Neural crest cell (in vitro differentiated cells): ENCODE results near the gene HYKK. TPM values are rescaled to one million over a fixed set of nuclear protein-coding genes. Genes with fewer than 3 reads are reported as not detected.

ENCODE experiments used
- DNase-seq: peaks from one replicate; pipeline ENCODE4 v3.0.0; 2021; ENCODE audit warnings: low read depth, mixed read lengths, low spot score
- H3K27ac Mint-ChIP-seq: one replicate; pipeline ENCODE4 v1.8.0; 2021; ENCODE audit warnings: mild to moderate bottlenecking, mixed read lengths; ENCODE audit not compliant: unreplicated experiment
- H3K27me3 Mint-ChIP-seq: 2 replicates; pipeline ENCODE4 v1.8.0; 2021; ENCODE audit warnings: low read depth, mild to moderate bottlenecking, mixed read lengths
- H3K36me3 Mint-ChIP-seq: 2 replicates; pipeline ENCODE4 v1.8.0; 2021; ENCODE audit warnings: low read depth, mild to moderate bottlenecking, mixed read lengths
- H3K4me1 Mint-ChIP-seq: 2 replicates; pipeline ENCODE4 v1.8.0; 2021; ENCODE audit warnings: mixed read lengths
- H3K4me3 Mint-ChIP-seq: one replicate; pipeline ENCODE4 v1.8.0; 2021; ENCODE audit warnings: mild to moderate bottlenecking, mixed read lengths
- H3K9me3 Mint-ChIP-seq: 2 replicates; pipeline ENCODE4 v1.8.0; 2021; ENCODE audit warnings: mixed read lengths
- total RNA-seq: library from RNA; stranded (reverse); gene quantifications from 2 replicates; pipeline ENCODE4 v1.2.1, GENCODE V29; 2021
- TF ChIP-seq, protein P1 (sequence below): fragments of 200-600 bp; sonication (generic); conservative IDR thresholded peaks from 2 replicates; pipeline ENCODE4 v1.5.0; 2021; ENCODE audit warnings: antibody characterized with exemption, mild to moderate bottlenecking

The HYKK gene
- total RNA-seq, 1 donor from 2014 or later, result 0.86 TPM

DNA sequence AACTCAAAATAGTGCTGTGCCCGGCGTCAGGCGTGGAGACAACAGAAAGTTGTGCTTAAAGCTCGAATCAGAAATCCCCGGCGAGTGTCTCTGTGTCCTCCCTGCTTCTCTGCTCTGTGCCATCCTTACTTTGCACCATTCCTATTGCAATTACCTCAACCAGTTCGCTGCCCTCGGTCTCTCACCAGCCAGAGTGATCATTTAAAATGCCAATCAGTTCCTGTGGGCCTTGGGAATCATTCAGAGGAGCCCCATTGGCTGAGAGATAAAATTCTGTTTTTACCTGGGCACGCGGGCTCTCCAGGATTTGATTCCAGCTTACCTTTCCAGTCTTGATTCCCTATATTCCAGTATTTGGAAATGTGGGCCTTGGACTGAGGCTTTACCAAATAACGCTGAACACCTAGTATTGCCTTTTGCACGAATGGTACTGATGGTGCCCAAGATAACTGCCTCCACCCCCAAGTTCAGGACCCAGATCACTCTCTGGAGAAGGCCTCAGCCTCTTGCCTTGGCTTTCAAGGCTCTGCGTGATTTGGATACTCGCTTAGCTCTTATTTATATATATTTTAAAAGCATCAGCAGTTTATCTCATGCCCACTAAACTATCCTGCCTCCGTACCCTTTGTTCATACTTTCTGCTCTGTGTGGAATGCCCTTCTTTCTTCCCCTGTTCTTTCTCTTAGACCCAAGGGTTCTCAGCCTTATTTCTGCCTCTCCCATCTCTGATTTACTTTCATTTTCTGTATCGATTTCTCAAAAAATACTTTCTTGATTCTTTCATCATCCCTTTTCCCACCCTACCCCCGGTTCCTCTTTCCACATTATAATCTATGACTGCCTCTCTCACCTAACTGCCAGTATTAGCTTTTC, 33.7 kb downstream of the HYKK start:
- Mint-ChIP-seq H3K27me3 (no peaks in the 10 kb centered on the region), H3K4me3 (peak overlapping the region; percentile 93), H3K4me1 (peaks cover 22% of the 10 kb centered on the region), H3K27ac (peak overlapping the region; percentile 99), H3K9me3 (no peaks in the 10 kb centered on the region), H3K36me3 (peaks cover 2% of the 10 kb centered on the region)
- TF ChIP-seq, protein P1, sequence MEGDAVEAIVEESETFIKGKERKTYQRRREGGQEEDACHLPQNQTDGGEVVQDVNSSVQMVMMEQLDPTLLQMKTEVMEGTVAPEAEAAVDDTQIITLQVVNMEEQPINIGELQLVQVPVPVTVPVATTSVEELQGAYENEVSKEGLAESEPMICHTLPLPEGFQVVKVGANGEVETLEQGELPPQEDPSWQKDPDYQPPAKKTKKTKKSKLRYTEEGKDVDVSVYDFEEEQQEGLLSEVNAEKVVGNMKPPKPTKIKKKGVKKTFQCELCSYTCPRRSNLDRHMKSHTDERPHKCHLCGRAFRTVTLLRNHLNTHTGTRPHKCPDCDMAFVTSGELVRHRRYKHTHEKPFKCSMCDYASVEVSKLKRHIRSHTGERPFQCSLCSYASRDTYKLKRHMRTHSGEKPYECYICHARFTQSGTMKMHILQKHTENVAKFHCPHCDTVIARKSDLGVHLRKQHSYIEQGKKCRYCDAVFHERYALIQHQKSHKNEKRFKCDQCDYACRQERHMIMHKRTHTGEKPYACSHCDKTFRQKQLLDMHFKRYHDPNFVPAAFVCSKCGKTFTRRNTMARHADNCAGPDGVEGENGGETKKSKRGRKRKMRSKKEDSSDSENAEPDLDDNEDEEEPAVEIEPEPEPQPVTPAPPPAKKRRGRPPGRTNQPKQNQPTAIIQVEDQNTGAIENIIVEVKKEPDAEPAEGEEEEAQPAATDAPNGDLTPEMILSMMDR, result no peak
- no peak for DNase-seq

DNA sequence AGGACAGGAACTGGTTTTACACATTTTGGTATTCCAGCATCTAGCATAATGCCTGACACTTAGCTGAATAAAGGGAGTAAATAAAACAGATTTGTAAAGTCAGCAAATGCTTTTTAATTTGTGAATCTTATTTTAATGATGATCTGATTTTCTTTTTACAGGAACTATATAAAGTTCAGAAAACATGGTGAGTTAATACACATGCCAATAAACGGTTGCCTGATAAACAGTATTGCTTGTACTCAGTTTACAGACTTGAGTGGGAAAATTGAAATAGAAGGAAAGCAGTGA, 34.3 kb downstream of the HYKK start:
- H3K27ac Mint-ChIP-seq, result peak overlapping the region; percentile 38
- no peaks in the 10 kb centered on the region for H3K9me3 Mint-ChIP-seq

DNA sequence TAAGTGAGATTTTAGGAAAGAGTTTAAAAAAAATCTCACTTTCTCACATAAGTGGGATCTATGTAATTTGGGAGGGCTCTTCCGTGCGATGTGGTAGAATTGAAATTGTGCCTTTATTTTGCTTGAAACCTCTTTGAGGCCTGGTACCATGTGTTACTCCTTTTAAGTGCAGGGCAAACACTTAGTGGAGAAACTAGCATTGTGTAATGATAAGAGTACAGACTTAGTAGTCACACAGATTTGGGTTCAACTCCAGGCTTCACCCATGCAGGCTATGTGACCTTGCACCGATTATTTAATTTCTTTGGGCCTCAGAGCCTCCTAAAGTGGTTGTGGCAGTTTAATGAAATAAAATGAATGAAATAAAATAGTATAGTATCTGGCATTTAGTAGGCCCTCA, 35.3 kb downstream of the HYKK start:
- no peak for DNase-seq
- no peaks in the 10 kb centered on the region for H3K9me3 Mint-ChIP-seq
- TF ChIP-seq, protein P1, result no peak
- H3K27me3 Mint-ChIP-seq, result no peaks in the 10 kb centered on the region
- H3K27ac Mint-ChIP-seq, result no peak overlapping the region
- peaks cover 22% of the 10 kb centered on the region for H3K4me1 Mint-ChIP-seq
- H3K36me3 Mint-ChIP-seq, result peaks cover 2% of the 10 kb centered on the region
- peak overlapping the region; percentile 81 for H3K4me3 Mint-ChIP-seq

More for the DNA sequence above, 34.3 kb downstream of the HYKK start:
- no peak for DNase-seq
- TF ChIP-seq, protein P1, result no peak
- Mint-ChIP-seq H3K4me3 (peak overlapping the region; percentile 93), H3K4me1 (peaks cover 22% of the 10 kb centered on the region), H3K27me3 (no peaks in the 10 kb centered on the region), H3K36me3 (peaks cover 2% of the 10 kb centered on the region)

- Mint-ChIP-seq H3K27ac (no peak overlapping the region), H3K9me3 (no peaks in the 10 kb centered on the region), H3K36me3 (peaks cover 9% of the 10 kb centered on the region), H3K4me3 (no peak overlapping the region), H3K27me3 (no peaks in the 10 kb centered on the region), H3K4me1 (no peaks in the 10 kb centered on the region)
- DNase-seq, result no peak
- TF ChIP-seq, protein P1, result no peak
Measured at GRCh38 chr15:78550194-78550593, 42.8 kb downstream of the HYKK start.

GRCh38 chr15:78550815-78551214, 43.4 kb downstream of the HYKK start:
- H3K4me1 Mint-ChIP-seq, result no peaks in the 10 kb centered on the region
- peaks cover 9% of the 10 kb centered on the region for H3K36me3 Mint-ChIP-seq
- no peak for DNase-seq
- no peak overlapping the region for H3K4me3 Mint-ChIP-seq
- H3K27me3 Mint-ChIP-seq, result no peaks in the 10 kb centered on the region
- H3K9me3 Mint-ChIP-seq, result no peaks in the 10 kb centered on the region
- TF ChIP-seq, protein P1, result no peak
- H3K27ac Mint-ChIP-seq, result no peak overlapping the region
